ENCODE data around the gene NTSR1. TPM values are rescaled to one million over a fixed set of nuclear protein-coding genes. Genes with fewer than 3 reads are reported as not detected.

The NTSR1 gene
- total and polyA plus RNA-seq, 2 of the 13 experiments (the other 11 are each of a cell fraction or from before 2014, with no cell fraction given): 0.09 to 0.12 TPM

DNA sequence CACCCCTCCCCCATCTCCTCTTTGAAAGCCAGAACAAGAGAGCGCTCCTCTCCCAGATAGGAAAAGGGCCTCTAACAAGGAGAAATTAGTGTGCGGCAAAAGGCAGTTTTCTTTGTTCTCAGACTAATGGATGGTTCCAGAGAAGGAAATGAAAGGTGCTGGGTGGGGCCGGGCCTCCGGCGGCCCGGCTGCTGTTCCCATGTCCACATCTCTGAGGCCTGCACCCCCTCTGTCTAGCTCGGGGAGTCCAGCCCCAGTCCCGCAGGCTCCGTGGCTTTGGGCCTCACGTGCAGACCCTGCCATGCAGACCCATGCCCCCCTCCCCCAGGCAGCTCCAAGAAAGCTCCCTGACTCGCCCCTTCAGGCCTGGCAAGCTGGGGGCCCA, 51.8 kb downstream of the NTSR1 start:
- DNase-seq (ENCODE audit: low spot score) (no peak), ATAC-seq (no peak), FAIRE-seq (no peak)
- intact Hi-C loops (cut with micrococcal nuclease; ENCODE audit: unreplicated experiment): no loop called here
- ChIA-PET CTCF (ENCODE audit: low intra/inter-chr PET ratio, low total read pairs) (no interaction called here), POLR2A (no interaction called here)
- no peaks in the 10 kb centered on the region; the same call in 1 of the 2 replicates for H4K20me1 ChIP-seq (ENCODE audit: insufficient read depth, low read length)
- H3K4me2 ChIP-seq (ENCODE audit: low read depth, low read length): no peak overlapping the region
- 50% methylated on average over 8 of the region's 11 CpGs for WGBS (ENCODE audit: low lambda C conversion rate)
- H2AFZ ChIP-seq (ENCODE audit: low read length): no peak overlapping the region
- H3K27me3 ChIP-seq (ENCODE audit: control insufficient read depth in 1 of 2, insufficient read depth in 2 of 2, low read length in 2 of 2): peaks cover 24 to 76% of the 10 kb centered on the region in 2 experiments
- no peaks in the 10 kb centered on the region for H3K9me3 ChIP-seq (ENCODE audit: low read length)
- BruUV-seq (replicated peaks): no TSS peak
- no peaks in the 10 kb centered on the region for H3K36me3 ChIP-seq (replicated peaks in 1 of 2; ENCODE audit: control insufficient read depth in 1 of 2, insufficient read depth in 2 of 2, low read length in 2 of 2)
- no peak overlapping the region for H3K27ac ChIP-seq (ENCODE audit: extremely low read length, insufficient read depth, low read length)
- no peaks in the 10 kb centered on the region for H3K4me1 ChIP-seq (ENCODE audit: insufficient read depth, low read length)
- TF ChIP-seq NFYB (CRISPR knock-in tag; IDR thresholded peaks at IDR 0.05) (no peak), RFXAP (CRISPR knock-in tag; IDR thresholded peaks at IDR 0.05; ENCODE audit: borderline replicate concordance) (no peak)
- no peaks in the 10 kb centered on the region for H3K79me2 ChIP-seq (ENCODE audit: insufficient read depth, low read length)
- no peak overlapping the region for H3K4me3 ChIP-seq (replicated peaks in 1 of 3; ENCODE audit: insufficient read depth in 1 of 3, low read depth in 2 of 3, low read length in 3 of 3)
- no peak overlapping the region for H3K9ac ChIP-seq (ENCODE audit: insufficient read depth, low read depth, low read length)
- in situ Hi-C loops (cut with HindIII; ENCODE audit: extremely low pct_ligation_motif_present, low pct_unique_long_range_greater_than_20kb): no loop called here

DNA sequence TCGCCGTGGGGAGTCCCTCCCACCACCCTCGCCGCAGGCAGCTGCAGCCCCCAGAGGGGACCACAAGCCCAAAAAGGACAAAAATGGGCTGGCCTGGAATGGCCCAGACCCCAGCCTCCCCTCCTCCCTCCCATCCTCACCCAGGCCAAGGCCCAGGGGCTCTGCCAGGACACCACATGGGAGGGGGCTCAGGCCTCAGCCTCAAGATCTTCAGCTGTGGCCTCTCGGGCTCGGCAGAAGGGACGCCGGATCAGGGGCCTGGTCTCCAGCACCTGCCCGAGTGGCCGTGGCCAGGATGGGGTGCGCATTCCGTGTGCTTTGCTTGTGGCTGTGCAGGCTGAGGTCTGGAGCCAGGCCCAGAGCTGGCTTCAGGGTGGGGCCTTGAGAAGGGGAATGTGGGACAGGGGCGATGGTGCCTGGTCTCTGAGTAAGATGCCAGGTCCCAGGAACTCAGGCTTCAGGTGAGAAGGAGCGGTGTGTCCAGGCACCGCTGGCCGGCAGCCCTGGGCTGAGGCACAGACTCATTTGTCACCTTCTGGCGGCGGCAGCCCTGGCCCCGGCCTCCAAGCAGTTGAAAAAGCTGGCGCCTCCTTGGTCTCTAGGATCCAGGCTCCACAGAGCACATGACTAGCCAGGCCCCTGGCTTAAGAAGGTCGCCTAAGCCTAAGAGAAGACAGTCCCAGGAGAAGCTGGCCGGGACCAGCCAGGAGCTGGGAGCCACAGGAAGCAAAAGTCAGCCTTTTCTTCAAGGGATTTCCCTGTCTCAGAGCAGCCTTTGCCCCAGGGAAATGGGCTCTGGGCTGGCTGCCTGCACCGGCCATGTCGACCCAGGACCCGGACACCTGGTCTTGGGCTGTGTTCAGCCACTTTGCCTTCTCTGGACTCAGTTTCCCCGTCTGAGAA, 52.5 kb downstream of the NTSR1 start:
- Histone ChIP-seq H3K9me3 (ENCODE audit: low read length) (no peaks in the 10 kb centered on the region), H3K4me2 (ENCODE audit: low read depth, low read length) (no peak overlapping the region), H2AFZ (ENCODE audit: low read length) (no peak overlapping the region), H3K9ac (ENCODE audit: insufficient read depth, low read depth, low read length) (no peak overlapping the region), H3K27me3 (ENCODE audit: control insufficient read depth in 1 of 2, insufficient read depth in 2 of 2, low read length in 2 of 2) (peaks cover 30 to 82% of the 10 kb centered on the region in 2 experiments), H4K20me1 (ENCODE audit: insufficient read depth, low read length) (no peaks in the 10 kb centered on the region; the same call in 1 of the 2 replicates), H3K27ac (ENCODE audit: extremely low read length, insufficient read depth, low read length) (no peak overlapping the region), H3K4me3 (replicated peaks in 1 of 3; ENCODE audit: insufficient read depth in 1 of 3, low read depth in 2 of 3, low read length in 3 of 3) (no peak overlapping the region), H3K4me1 (ENCODE audit: insufficient read depth, low read length) (no peaks in the 10 kb centered on the region), H3K79me2 (ENCODE audit: insufficient read depth, low read length) (no peaks in the 10 kb centered on the region), H3K36me3 (replicated peaks in 1 of 2; ENCODE audit: control insufficient read depth in 1 of 2, insufficient read depth in 2 of 2, low read length in 2 of 2) (no peaks in the 10 kb centered on the region)
- FAIRE-seq (no peak), ATAC-seq (peak; percentile 6; the same call in 1 of the 3 replicates), DNase-seq (ENCODE audit: low spot score) (no peak)
- ChIA-PET POLR2A (no interaction called here), CTCF (ENCODE audit: low intra/inter-chr PET ratio, low total read pairs) (no interaction called here)
- intact Hi-C loops (cut with micrococcal nuclease; ENCODE audit: unreplicated experiment) (no loop called here), in situ Hi-C loops (cut with HindIII; ENCODE audit: extremely low pct_ligation_motif_present, low pct_unique_long_range_greater_than_20kb) (no loop called here)
- WGBS (ENCODE audit: low lambda C conversion rate): 31% methylated on average over 26 of the region's 26 CpGs
- no TSS peak for BruUV-seq (replicated peaks)
- TF ChIP-seq, protein P1, sequence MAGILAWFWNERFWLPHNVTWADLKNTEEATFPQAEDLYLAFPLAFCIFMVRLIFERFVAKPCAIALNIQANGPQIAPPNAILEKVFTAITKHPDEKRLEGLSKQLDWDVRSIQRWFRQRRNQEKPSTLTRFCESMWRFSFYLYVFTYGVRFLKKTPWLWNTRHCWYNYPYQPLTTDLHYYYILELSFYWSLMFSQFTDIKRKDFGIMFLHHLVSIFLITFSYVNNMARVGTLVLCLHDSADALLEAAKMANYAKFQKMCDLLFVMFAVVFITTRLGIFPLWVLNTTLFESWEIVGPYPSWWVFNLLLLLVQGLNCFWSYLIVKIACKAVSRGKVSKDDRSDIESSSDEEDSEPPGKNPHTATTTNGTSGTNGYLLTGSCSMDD (CRISPR knock-in tag; IDR thresholded peaks at IDR 0.05): no peak
- no peak for TF ChIP-seq ZFP82 (CRISPR knock-in tag; IDR thresholded peaks at IDR 0.05; ENCODE audit: borderline replicate concordance)
- no peak for TF ChIP-seq ZNF329 (CRISPR knock-in tag; IDR thresholded peaks at IDR 0.05; ENCODE audit: low read depth)
- TF ChIP-seq ZNF260 (CRISPR knock-in tag; IDR thresholded peaks at IDR 0.05; ENCODE audit: borderline replicate concordance, low read depth): no peak
- TF ChIP-seq ZNF510 (CRISPR knock-in tag; IDR thresholded peaks at IDR 0.05; ENCODE audit: low read depth): no peak
- TF ChIP-seq, protein P2, sequence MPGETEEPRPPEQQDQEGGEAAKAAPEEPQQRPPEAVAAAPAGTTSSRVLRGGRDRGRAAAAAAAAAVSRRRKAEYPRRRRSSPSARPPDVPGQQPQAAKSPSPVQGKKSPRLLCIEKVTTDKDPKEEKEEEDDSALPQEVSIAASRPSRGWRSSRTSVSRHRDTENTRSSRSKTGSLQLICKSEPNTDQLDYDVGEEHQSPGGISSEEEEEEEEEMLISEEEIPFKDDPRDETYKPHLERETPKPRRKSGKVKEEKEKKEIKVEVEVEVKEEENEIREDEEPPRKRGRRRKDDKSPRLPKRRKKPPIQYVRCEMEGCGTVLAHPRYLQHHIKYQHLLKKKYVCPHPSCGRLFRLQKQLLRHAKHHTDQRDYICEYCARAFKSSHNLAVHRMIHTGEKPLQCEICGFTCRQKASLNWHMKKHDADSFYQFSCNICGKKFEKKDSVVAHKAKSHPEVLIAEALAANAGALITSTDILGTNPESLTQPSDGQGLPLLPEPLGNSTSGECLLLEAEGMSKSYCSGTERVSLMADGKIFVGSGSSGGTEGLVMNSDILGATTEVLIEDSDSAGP (CRISPR knock-in tag; IDR thresholded peaks at IDR 0.05; ENCODE audit: borderline replicate concordance): 0 out of 2 replicates have a peak, but pooled peaks have one; percentile 18
- peak; percentile 44; the same call in 1 of the 2 replicates for TF ChIP-seq PCBP1 (IDR thresholded peaks at IDR 0.05; ENCODE audit: borderline replicate concordance, low read depth, low read length)
